WTC11 (cell line): Measurements from ENCODE around the gene PTPRH. TPM values are rescaled to one million over a fixed set of nuclear protein-coding genes. Genes with fewer than 3 reads are reported as not detected.

Experiments
- ATAC-seq: fragments of 200-7000 bp; cut with Tn5 transposase; 2 replicates; pipeline ENCODE4 v1.10.0; 2021; ENCODE audit warnings: mild to moderate bottlenecking, moderate library complexity
- CTCF ChIA-PET: fragments of 300-600 bp; sonication (Branson Sonifier 250); formaldehyde crosslinking; loops from one replicate; lab custom pipeline; 2021; ENCODE audit warnings: antibody characterized with exemption; lab: Charles Lee
- POLR2A ChIA-PET: fragments of 350-600 bp; sonication (Branson Sonifier 250); formaldehyde crosslinking; loops from one replicate; lab custom pipeline; 2021; ENCODE audit warnings: antibody characterized with exemption; lab: Charles Lee
- DNase-seq: peaks from one replicate; pipeline ENCODE4 v3.0.0; 2021; ENCODE audit warnings: low spot score
- H3K27ac Mint-ChIP-seq: 2 replicates; pipeline ENCODE4 v1.8.0; 2021; ENCODE audit warnings: mixed read lengths
- H3K27me3 Mint-ChIP-seq: 2 replicates; pipeline ENCODE4 v1.8.0; 2021; ENCODE audit warnings: low read depth, mild to moderate bottlenecking, moderate library complexity, mixed read lengths
- H3K36me3 Mint-ChIP-seq: 2 replicates; pipeline ENCODE4 v1.8.0; 2021; ENCODE audit warnings: mixed read lengths
- H3K4me1 Mint-ChIP-seq: 2 replicates; pipeline ENCODE4 v1.8.0; 2022; ENCODE audit warnings: mixed read lengths
- H3K4me3 Mint-ChIP-seq: 2 replicates; pipeline ENCODE4 v1.8.0; 2021; ENCODE audit warnings: mild to moderate bottlenecking, moderate library complexity, mixed read lengths
- H3K9me3 Mint-ChIP-seq: 2 replicates; pipeline ENCODE4 v1.8.0; 2021; ENCODE audit warnings: mixed read lengths
- AFF4 ChIP-seq: sonication (generic); formaldehyde crosslinking; IDR thresholded peaks from 2 replicates; pipeline ENCODE4 v1.8.1; 2023; ENCODE audit warnings: mild to moderate bottlenecking, missing genetic modification reagents, borderline replicate concordance
- ATF6 ChIP-seq: sonication (generic); formaldehyde crosslinking; IDR thresholded peaks from 2 replicates; pipeline ENCODE4 v1.8.1; 2023; ENCODE audit warnings: mild to moderate bottlenecking, missing genetic modification reagents
- CREM ChIP-seq: sonication (generic); formaldehyde crosslinking; IDR thresholded peaks from 2 replicates; pipeline ENCODE4 v1.8.1; 2022; ENCODE audit warnings: mild to moderate bottlenecking, missing genetic modification reagents, moderate library complexity
- E2F4 ChIP-seq: sonication (generic); formaldehyde crosslinking; IDR thresholded peaks from 2 replicates; pipeline ENCODE4 v1.8.1; 2022; ENCODE audit warnings: low read depth, mild to moderate bottlenecking, moderate library complexity, missing genetic modification reagents, borderline replicate concordance
- E2F5 ChIP-seq: sonication (generic); formaldehyde crosslinking; IDR thresholded peaks from 2 replicates; pipeline ENCODE4 v1.8.1; 2022; ENCODE audit warnings: mild to moderate bottlenecking, moderate library complexity, missing genetic modification reagents
- IRF1 ChIP-seq: sonication (generic); formaldehyde crosslinking; IDR thresholded peaks from 2 replicates; pipeline ENCODE4 v1.8.0; 2023; ENCODE audit warnings: missing genetic modification reagents
- KAT7 ChIP-seq: sonication (generic); formaldehyde crosslinking; IDR thresholded peaks from 2 replicates; pipeline ENCODE4 v1.8.1; 2023; ENCODE audit warnings: missing genetic modification reagents, mild to moderate bottlenecking, borderline replicate concordance
- MAX ChIP-seq: sonication (generic); formaldehyde crosslinking; IDR thresholded peaks from 2 replicates; pipeline ENCODE4 v1.8.0; 2022; ENCODE audit warnings: mild to moderate bottlenecking, missing genetic modification reagents
- MYBL2 ChIP-seq: sonication (generic); formaldehyde crosslinking; IDR thresholded peaks from 2 replicates; pipeline ENCODE4 v1.8.1; 2023; ENCODE audit warnings: mild to moderate bottlenecking, moderate library complexity, missing genetic modification reagents
- NFYB ChIP-seq: sonication (generic); formaldehyde crosslinking; conservative IDR thresholded peaks from 2 replicates; pipeline ENCODE4 v1.8.0; 2022; ENCODE audit warnings: low read depth, missing genetic modification reagents
- SMAD4 ChIP-seq: sonication (generic); formaldehyde crosslinking; IDR thresholded peaks from 2 replicates; pipeline ENCODE4 v1.8.0; 2022; ENCODE audit warnings: mild to moderate bottlenecking, missing genetic modification reagents
- TCF7 ChIP-seq: sonication (generic); formaldehyde crosslinking; IDR thresholded peaks from 2 replicates; pipeline ENCODE4 v1.8.0; 2022; ENCODE audit warnings: mild to moderate bottlenecking, low read depth, missing genetic modification reagents, moderate library complexity
- TP53 ChIP-seq: sonication (generic); formaldehyde crosslinking; IDR thresholded peaks from 2 replicates; pipeline ENCODE4 v1.8.1; 2023; ENCODE audit warnings: mild to moderate bottlenecking, missing genetic modification reagents
- ZNF219 ChIP-seq: sonication (generic); formaldehyde crosslinking; IDR thresholded peaks from 2 replicates; pipeline ENCODE4 v1.8.0; 2023; ENCODE audit warnings: missing genetic modification reagents, mild to moderate bottlenecking, borderline replicate concordance
- ZNF263 ChIP-seq: sonication (generic); formaldehyde crosslinking; IDR thresholded peaks from 2 replicates; pipeline ENCODE4 v1.8.1; 2022; ENCODE audit warnings: low read depth, mild to moderate bottlenecking, moderate library complexity, missing genetic modification reagents
- ZNF512 ChIP-seq: sonication (generic); formaldehyde crosslinking; IDR thresholded peaks from 2 replicates; pipeline ENCODE4 v1.8.1; 2022; ENCODE audit warnings: missing genetic modification reagents, borderline replicate concordance
- total RNA-seq: library from RNA; stranded (reverse); gene quantifications from 3 replicates; pipeline ENCODE4 v1.2.3, GENCODE V29; 2021

The PTPRH gene
- total RNA-seq, 1 experiment from 2014 or later: 0.63 TPM

GRCh38 chr19:55193481-55193880, 15.8 kb downstream of the PTPRH start:
- Mint-ChIP-seq H3K9me3 (no peaks in the 10 kb centered on the region), H3K27me3 (peaks cover 31% of the 10 kb centered on the region), H3K27ac (no peak overlapping the region), H3K36me3 (no peaks in the 10 kb centered on the region), H3K4me1 (peaks cover 4% of the 10 kb centered on the region; the same call in 1 of the 2 replicates)
- ChIA-PET POLR2A (interaction anchor here (0.6 kb wide), 1 partner anchor 411 kb away, joined by 3 read pairs; no protein-coding TSS in a partner anchor), CTCF (interaction anchor here (0.7 to 1.1 kb wide), 4 partner anchors 13 to 47 kb away, joined by 3 to 4 read pairs (median 3); partner anchors contain the start of genes DNAAF3 and SYT5)
- DNase-seq: no peak
- ATAC-seq: no peak
- TF ChIP-seq ZNF219 (no peak), E2F5 (CRISPR knock-in tag) (no peak), E2F4 (CRISPR knock-in tag) (no peak), AFF4 (CRISPR knock-in tag) (no peak), TP53 (CRISPR knock-in tag) (no peak), ZNF263 (CRISPR knock-in tag) (no peak), NFYB (no peak), ATF6 (CRISPR knock-in tag) (no peak), CREM (CRISPR knock-in tag) (no peak)
- TF ChIP-seq, all 79 proteins: peak for 0
- no peak overlapping the region for H3K4me3 Mint-ChIP-seq

GRCh38 chr19:55189403-55189835, 19.9 kb downstream of the PTPRH start:
- H3K4me3 Mint-ChIP-seq: no peak overlapping the region
- DNase-seq (no peak), ATAC-seq (no peak)
- POLR2A ChIA-PET: no interaction called here
- no peaks in the 10 kb centered on the region for H3K9me3 Mint-ChIP-seq
- H3K27me3 Mint-ChIP-seq: peaks cover 51% of the 10 kb centered on the region
- H3K36me3 Mint-ChIP-seq: no peaks in the 10 kb centered on the region
- CTCF ChIA-PET: no interaction called here
- H3K27ac Mint-ChIP-seq: no peak overlapping the region
- TF ChIP-seq E2F5 (CRISPR knock-in tag) (no peak), ZNF512 (CRISPR knock-in tag) (no peak), SMAD4 (CRISPR knock-in tag) (no peak), MAX (CRISPR knock-in tag) (no peak), KAT7 (CRISPR knock-in tag) (no peak), MYBL2 (CRISPR knock-in tag) (no peak), TCF7 (no peak), IRF1 (CRISPR knock-in tag) (no peak)
- peaks cover 4% of the 10 kb centered on the region; the same call in 1 of the 2 replicates for H3K4me1 Mint-ChIP-seq
